ENCODE data around the gene CDHR2.

The CDHR2 gene

DNA sequence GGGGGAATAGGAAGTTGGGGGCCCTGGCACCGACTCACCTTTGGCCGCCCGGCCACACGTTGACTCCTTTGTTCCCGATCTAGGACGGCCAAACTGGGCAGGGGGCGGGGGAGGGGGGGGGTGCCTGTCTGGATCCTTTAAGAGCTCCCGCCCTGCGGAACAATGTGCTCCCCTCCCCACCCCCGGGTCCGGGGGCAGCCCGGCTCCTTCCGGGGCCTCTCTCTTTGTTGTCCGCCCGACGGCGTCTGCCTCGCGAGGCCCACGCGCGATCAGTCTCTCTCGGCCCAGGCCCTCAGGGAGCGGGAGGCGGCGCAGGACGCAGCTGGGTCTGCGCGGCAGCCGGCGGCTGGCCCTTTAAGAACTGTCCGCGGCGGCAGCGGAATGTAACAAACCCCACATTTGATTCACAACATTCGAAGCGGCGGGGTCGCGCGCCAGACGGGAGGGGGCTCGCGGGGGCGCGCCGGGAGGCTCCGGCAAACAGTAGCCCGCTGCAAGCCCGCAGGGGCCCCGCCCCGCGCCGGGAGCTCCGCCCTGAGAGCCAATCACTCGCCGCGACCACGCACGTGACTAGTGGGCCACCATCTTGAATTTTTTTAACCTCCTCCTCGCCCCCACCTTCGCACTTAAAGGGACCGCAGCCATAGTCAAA lies 12.1 kb upstream of the CDHR2 start, which contains the start of gene RNF44:
RNF44 (minus strand) TSS at position 501 of the 652 bp plus-strand sequence. CDS start 4,930 bp downstream, outside the sequence.
- no peaks in the 10 kb centered on the region for H3K9me3 ChIP-seq
- peak within 1 kb of the TSS; percentile 99 for H3K4me3 ChIP-seq (ENCODE audit: low read depth, low read length)
- DNase-seq: peak; percentile 99
- TF ChIP-seq, protein P1, sequence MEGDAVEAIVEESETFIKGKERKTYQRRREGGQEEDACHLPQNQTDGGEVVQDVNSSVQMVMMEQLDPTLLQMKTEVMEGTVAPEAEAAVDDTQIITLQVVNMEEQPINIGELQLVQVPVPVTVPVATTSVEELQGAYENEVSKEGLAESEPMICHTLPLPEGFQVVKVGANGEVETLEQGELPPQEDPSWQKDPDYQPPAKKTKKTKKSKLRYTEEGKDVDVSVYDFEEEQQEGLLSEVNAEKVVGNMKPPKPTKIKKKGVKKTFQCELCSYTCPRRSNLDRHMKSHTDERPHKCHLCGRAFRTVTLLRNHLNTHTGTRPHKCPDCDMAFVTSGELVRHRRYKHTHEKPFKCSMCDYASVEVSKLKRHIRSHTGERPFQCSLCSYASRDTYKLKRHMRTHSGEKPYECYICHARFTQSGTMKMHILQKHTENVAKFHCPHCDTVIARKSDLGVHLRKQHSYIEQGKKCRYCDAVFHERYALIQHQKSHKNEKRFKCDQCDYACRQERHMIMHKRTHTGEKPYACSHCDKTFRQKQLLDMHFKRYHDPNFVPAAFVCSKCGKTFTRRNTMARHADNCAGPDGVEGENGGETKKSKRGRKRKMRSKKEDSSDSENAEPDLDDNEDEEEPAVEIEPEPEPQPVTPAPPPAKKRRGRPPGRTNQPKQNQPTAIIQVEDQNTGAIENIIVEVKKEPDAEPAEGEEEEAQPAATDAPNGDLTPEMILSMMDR (IDR thresholded peaks at IDR 0.05; ENCODE audit: low read depth, low read length): no peak
- peaks cover 23% of the 10 kb centered on the region for H3K36me3 ChIP-seq
- H3K27me3 ChIP-seq: no peaks in the 10 kb centered on the region
- H3K4me1 ChIP-seq: peaks cover 28% of the 10 kb centered on the region

DNA sequence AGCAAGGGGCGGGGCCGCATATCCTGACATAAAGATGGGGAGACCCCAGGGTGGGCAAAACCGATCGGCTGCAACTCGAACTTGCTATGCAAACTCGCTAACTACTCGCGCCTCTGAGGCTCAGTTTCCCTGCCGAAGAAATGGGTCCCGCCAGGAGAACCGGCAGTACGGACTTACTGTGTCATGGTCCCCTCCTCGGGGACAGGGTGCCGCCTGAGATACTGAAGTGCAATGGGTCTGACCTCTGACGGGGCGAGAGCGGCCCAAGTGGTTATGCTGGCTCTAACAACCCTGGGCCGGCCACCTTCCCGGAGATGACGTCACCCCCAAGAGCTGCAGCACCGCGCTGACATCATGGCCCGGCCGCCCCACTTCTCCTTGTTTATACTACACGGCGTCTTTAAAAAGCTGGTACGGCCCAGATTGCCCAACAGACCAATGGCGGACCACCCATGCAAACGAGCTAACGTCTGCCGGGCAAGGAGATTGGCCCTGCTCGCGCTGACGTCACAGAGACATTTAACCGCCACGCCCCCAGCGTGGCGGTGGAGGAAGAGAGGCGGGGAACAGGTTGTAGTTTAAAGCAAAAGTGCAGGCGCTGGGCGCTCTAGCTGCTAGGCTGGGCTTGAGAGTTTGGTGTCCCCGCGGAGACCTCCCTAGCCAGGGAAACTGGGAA lies 11.4 kb upstream of the CDHR2 start:
- H3K4me1 ChIP-seq: peaks cover 30% of the 10 kb centered on the region
- TF ChIP-seq, protein P1 (IDR thresholded peaks at IDR 0.05; ENCODE audit: low read depth, low read length): no peak
- H3K9me3 ChIP-seq: no peaks in the 10 kb centered on the region
- H3K27me3 ChIP-seq: no peaks in the 10 kb centered on the region
- H3K36me3 ChIP-seq: peaks cover 21% of the 10 kb centered on the region
- peak overlapping the region; percentile 99 for H3K4me3 ChIP-seq (ENCODE audit: low read depth, low read length)
- peak; percentile 98 for DNase-seq

DNA sequence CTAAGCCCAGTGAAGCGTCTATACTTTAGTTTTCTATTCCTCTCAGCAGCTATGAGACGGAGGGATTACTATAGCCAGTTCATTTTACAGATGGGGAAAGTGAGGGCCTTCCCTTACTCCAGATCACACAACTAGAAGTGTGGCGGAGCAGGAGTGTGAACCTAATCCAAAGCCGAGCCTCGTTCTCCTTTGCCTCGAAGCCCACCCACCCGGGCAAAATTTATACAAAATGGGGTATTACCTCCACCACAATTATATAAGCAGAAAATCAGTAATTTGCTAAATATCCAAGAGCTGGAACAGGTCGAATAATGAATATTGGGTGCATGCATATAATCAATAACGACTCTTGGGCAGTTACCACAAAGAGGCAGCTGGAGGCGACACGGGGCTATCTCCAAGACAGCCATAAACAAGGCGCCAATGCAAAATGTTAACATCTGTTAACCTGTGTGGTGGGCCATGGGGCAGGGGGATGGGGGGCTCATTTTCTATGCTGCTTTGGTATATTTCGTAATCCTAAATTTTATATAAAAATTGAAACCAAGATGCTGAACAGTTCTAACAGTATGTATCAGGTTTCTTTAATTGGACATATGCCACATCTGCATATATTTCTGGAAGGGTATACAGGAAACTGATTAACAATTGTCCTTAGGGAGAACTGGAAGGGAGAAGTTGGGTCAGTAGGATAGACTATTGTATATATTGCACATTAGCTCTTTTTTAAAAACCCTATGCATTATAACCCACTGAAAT lies 10.7 kb upstream of the CDHR2 start:
- H3K27me3 ChIP-seq: no peaks in the 10 kb centered on the region
- DNase-seq: no peak
- peaks cover 15% of the 10 kb centered on the region for H3K36me3 ChIP-seq
- H3K4me1 ChIP-seq: peaks cover 26% of the 10 kb centered on the region
- no peaks in the 10 kb centered on the region for H3K9me3 ChIP-seq
- TF ChIP-seq, protein P1 (IDR thresholded peaks at IDR 0.05; ENCODE audit: low read depth, low read length): no peak; the same call in 1 of the 2 replicates
- peak overlapping the region; percentile 99 for H3K4me3 ChIP-seq (ENCODE audit: low read depth, low read length)

DNA sequence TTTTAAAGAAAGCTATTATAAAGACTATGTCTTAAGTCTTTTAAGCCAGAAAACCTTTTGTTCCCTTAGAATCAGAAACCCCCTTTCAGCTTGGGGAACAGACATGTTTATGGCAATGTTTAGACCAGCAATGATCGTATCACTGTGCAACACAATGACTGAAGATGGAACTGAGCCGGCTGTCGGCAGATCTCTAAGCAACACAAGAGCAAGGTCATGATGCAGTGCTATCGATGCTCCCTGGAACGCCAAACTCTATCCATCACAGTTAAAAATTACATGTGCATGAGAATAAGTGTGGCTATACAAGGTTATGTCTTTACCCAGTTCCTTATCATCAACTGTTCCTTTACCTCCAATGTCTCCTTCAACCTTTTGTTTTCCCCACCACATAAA lies 10.2 kb upstream of the CDHR2 start:
- Histone ChIP-seq H3K27me3 (no peaks in the 10 kb centered on the region), H3K9me3 (no peaks in the 10 kb centered on the region), H3K4me1 (peaks cover 23% of the 10 kb centered on the region), H3K36me3 (peaks cover 13% of the 10 kb centered on the region), H3K4me3 (ENCODE audit: low read depth, low read length) (no peak overlapping the region)
- TF ChIP-seq, protein P1 (IDR thresholded peaks at IDR 0.05; ENCODE audit: low read depth, low read length): no peak
- no peak for DNase-seq

DNA sequence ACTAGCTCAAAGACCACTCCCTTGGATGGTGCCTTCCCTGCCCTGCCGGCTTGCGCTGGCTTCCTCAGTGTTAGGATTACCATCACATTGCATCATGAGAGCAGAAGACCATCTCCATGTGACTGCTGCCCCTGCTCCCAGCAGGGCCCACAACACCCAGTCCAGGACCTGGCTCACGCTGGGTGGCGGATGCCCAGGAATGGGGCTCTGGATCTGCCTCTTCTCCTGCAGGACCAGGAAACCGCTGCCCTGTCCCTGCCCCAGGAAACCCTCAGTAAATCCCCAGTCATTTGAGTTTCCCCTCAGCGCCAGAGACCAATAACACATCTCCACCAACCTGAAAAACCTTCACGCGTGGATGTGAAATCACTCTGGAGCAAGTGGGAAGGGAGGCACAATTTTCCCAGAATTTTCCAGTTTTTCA lies 8.7 kb upstream of the CDHR2 start:
- Histone ChIP-seq H3K27me3 (no peaks in the 10 kb centered on the region), H3K9me3 (no peaks in the 10 kb centered on the region), H3K36me3 (no peaks in the 10 kb centered on the region; the same call in 1 of the 2 replicates), H3K4me3 (ENCODE audit: low read depth, low read length) (no peak overlapping the region), H3K4me1 (peaks cover 10% of the 10 kb centered on the region)
- TF ChIP-seq, protein P1 (IDR thresholded peaks at IDR 0.05; ENCODE audit: low read depth, low read length): no peak
- no peak for DNase-seq

Data from BE2C (cell line).